ENCODE data around the gene PLEK2. TPM values are rescaled to one million over a fixed set of nuclear protein-coding genes. Genes with fewer than 3 reads are reported as not detected.
"Not testable (repeated sequence)": the region's sequence is repeated elsewhere in the genome, so short reads cannot be mapped to it uniquely, and the experiment has no call there.

Gene PLEK2
- total RNA-seq, 4 donors from 2014 or later = 18.1 to 39.7 (median 24.7) TPM

- H3K9me3 ChIP-seq = no peaks in the 10 kb centered on the region
- no peak for DNase-seq (ENCODE audit: low spot score in 2 of 2)
- H3K4me3 ChIP-seq = no peak overlapping the region
- TF ChIP-seq POLR2A (IDR thresholded peaks at IDR 0.05) = no peak
- no peak for TF ChIP-seq EP300 (IDR thresholded peaks at IDR 0.05)
- H3K27ac ChIP-seq = no peak overlapping the region
- no peaks in the 10 kb centered on the region for H3K36me3 ChIP-seq
- peaks cover 12% of the 10 kb centered on the region for H3K4me1 ChIP-seq
- peaks cover 3% of the 10 kb centered on the region for H3K27me3 ChIP-seq
- 91% methylated on average over 11 of the region's 11 CpGs for WGBS
These were observed 9.6 kb upstream of the PLEK2 start for GRCh38 chr14:67421356-67422224.

DNA sequence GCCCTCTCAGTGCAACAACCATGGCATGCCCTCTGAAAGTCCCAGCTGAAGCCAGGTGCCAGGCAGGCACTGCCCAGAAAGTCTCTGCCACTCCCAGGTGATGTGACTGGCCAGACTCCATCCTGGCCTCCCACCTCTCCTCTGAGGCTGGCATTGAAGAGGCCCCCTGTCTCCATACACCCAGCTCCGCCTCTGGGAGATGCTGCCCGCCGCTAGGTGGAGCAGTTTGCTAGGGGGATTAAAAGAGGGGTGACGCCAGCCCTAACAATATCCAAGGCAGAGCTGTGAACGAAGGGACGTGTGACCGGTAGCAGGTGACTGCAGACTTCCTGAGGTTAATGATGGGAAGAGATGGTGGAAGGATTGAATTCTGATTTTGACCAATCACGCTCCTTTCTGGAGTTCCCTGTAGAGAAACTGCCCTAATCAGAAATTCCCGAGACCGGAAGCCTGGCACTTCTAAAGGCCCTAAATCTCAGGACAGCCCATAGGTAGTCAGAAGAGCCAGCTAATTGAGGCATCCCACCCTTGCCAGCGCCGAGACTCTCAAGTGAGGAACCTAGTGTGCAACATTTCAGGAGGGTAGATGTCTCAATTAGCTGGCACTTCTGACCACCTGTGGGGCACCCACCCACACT, 8.3 kb upstream of the PLEK2 start:
- Histone ChIP-seq H3K4me3 (no peak overlapping the region), H3K4me1 (peaks cover 10% of the 10 kb centered on the region), H3K36me3 (no peaks in the 10 kb centered on the region), H3K27me3 (no peaks in the 10 kb centered on the region), H3K9me3 (no peaks in the 10 kb centered on the region), H3K27ac (no peak overlapping the region)
- TF ChIP-seq CTCF (IDR thresholded peaks at IDR 0.05) (peak in 1 of 2 donors; percentile 7), EP300 (IDR thresholded peaks at IDR 0.05) (no peak)
- 78% methylated on average over 12 of the region's 12 CpGs for WGBS
- DNase-seq (ENCODE audit: low spot score in 2 of 2) = no peak

DNA sequence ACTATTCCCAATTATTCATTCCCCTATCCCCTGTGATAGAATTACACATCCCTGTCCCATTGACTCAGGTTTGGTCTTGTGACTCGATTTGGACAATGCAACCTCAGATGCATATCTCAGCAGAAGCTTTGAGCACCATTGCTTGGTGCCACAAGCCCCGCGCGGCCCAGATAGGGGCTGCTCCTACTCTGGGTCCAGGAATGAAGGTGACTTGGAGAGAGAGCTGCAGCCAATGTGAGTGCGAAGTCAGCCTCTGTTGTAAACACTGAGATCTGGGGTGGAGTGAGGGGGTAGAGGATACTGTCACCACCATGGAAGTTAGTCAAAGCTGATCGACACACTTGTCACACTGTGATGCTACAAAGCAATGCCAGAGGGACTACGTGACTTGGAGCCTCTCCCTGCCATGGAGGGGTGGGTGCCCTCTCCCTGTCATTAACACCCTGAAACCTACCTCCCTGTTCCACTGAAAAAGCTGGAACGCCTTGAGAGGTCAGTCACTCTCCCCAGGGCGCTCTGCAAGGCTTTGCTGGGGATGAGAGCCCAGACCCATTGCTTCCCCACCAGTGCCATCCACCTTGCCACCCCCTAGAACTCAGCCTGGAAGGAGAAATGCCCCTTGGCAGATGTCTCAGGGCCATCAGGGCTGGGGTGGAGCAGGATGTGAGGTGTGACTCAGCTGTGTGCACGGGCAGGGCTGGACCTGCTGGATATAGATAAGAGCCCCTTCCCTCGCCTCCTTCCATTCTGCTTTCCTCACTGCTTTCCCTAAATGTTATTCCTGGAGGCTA, 6.6 kb upstream of the PLEK2 start:
- DNase-seq (ENCODE audit: low spot score in 2 of 2) = no peak
- Histone ChIP-seq H3K36me3 (no peaks in the 10 kb centered on the region), H3K4me1 (peaks cover 16% of the 10 kb centered on the region), H3K27ac (no peak overlapping the region), H3K9me3 (no peaks in the 10 kb centered on the region), H3K4me3 (no peak overlapping the region), H3K27me3 (no peaks in the 10 kb centered on the region)
- 68% methylated on average over 9 of the region's 11 CpGs for WGBS
- TF ChIP-seq EP300 (IDR thresholded peaks at IDR 0.05) (no peak), POLR2A (IDR thresholded peaks at IDR 0.05) (no peak), CTCF (IDR thresholded peaks at IDR 0.05) (no peak), POLR2AphosphoS5 (IDR thresholded peaks at IDR 0.05) (no peak)

DNA sequence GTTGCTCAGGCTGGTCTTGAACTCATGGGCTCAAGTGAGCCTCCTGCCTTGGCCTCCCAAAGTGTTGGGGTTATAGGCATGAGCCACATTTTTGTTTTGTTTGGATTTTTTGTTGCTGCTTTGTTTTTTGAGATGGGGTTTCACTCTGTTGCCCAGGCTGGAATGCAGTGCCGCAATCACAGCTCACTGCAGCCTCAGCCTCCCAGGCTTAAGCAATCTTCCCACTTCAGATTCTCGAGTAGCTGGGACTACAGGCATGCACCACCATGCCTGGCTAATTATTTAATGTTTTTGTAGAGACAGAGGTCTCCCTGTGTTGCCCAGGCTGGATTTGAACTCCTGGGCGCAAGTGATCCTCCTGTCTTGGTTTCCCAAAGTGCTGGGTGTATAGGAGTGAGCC, 5.7 kb upstream of the PLEK2 start:
- Histone ChIP-seq H3K4me1 (peaks cover 20% of the 10 kb centered on the region), H3K9me3 (no peaks in the 10 kb centered on the region), H3K4me3 (no peak overlapping the region), H3K27me3 (no peaks in the 10 kb centered on the region), H3K27ac (no peak overlapping the region), H3K36me3 (no peaks in the 10 kb centered on the region)
- DNase-seq (ENCODE audit: low spot score in 2 of 2) = no peak
- TF ChIP-seq CTCF (IDR thresholded peaks at IDR 0.05) (no peak), EP300 (IDR thresholded peaks at IDR 0.05) (no peak), POLR2AphosphoS5 (IDR thresholded peaks at IDR 0.05) (no peak), POLR2A (IDR thresholded peaks at IDR 0.05) (no peak)
- WGBS = 79% methylated on average over 3 of the region's 3 CpGs

GRCh38 chr14:67416810-67417209, 4.8 kb upstream of the PLEK2 start:
- DNase-seq (ENCODE audit: low spot score in 2 of 2) = no peak
- 94% methylated on average over 2 of the region's 2 CpGs for WGBS
- H3K27me3 ChIP-seq = peaks cover 4% of the 10 kb centered on the region
- no peaks in the 10 kb centered on the region for H3K9me3 ChIP-seq
- H3K36me3 ChIP-seq = no peaks in the 10 kb centered on the region
- H3K4me3 ChIP-seq = no peak overlapping the region
- H3K27ac ChIP-seq = no peak overlapping the region
- TF ChIP-seq POLR2AphosphoS5 (IDR thresholded peaks at IDR 0.05) = no peak
- H3K4me1 ChIP-seq = peaks cover 27% of the 10 kb centered on the region

- 48% methylated on average over 8 of the region's 8 CpGs for WGBS
- DNase-seq (ENCODE audit: low spot score in 2 of 2) = no peak
- no peaks in the 10 kb centered on the region for H3K9me3 ChIP-seq
- no peak for TF ChIP-seq CTCF (IDR thresholded peaks at IDR 0.05)
- no peaks in the 10 kb centered on the region for H3K36me3 ChIP-seq
- H3K27me3 ChIP-seq = peaks cover 11% of the 10 kb centered on the region
- H3K27ac ChIP-seq = no peak overlapping the region
- H3K4me3 ChIP-seq = no peak overlapping the region
- H3K4me1 ChIP-seq = peaks cover 34% of the 10 kb centered on the region
These were observed 4.1 kb upstream of the PLEK2 start for GRCh38 chr14:67416085-67416484.

GRCh38 chr14:67415610-67416009, 3.6 kb upstream of the PLEK2 start:
- not testable (repeated sequence) for H3K36me3 ChIP-seq; H3K4me3 ChIP-seq; H3K27ac ChIP-seq; H3K9me3 ChIP-seq; DNase-seq (ENCODE audit: low spot score in 2 of 2)
- WGBS = 91% methylated on average over 5 of the region's 5 CpGs
- peaks cover 39% of the 10 kb centered on the region for H3K4me1 ChIP-seq
- peaks cover 11% of the 10 kb centered on the region for H3K27me3 ChIP-seq

Data from suprapubic skin (tissue), 4 donors.